HG03469 (cell line): ENCODE data around the gene ATP2C1.

Source experiments
- ATAC-seq: cut with Tn5 transposase; IDR thresholded peaks from one replicate; pipeline ENCODE4 v1.9.1; 2021; ENCODE audit warnings: mild to moderate bottlenecking, moderate library complexity, moderate number of reproducible peaks; ENCODE audit not compliant: unreplicated experiment

ATP2C1 gene

GRCh38 chr3:130894130-130894985, 474 bp downstream of the ATP2C1 start:
- no peak for ATAC-seq

GRCh38 chr3:130894986-130895280, 1.0 kb downstream of the ATP2C1 start:
- no peak for ATAC-seq

- no peak for ATAC-seq
Observed at GRCh38 chr3:130895690-130896488, 2.0 kb downstream of the ATP2C1 start.

- no peak for ATAC-seq
Observed at GRCh38 chr3:130897316-130897715, 3.4 kb downstream of the ATP2C1 start.

- ATAC-seq, result no peak
Observed at GRCh38 chr3:130900959-130901358, 7.1 kb downstream of the ATP2C1 start.

GRCh38 chr3:130901463-130902204, 7.8 kb downstream of the ATP2C1 start:
- no peak for ATAC-seq

- no peak for ATAC-seq
Observed at GRCh38 chr3:130903412-130903908, 9.6 kb downstream of the ATP2C1 start.

- ATAC-seq, result no peak
Observed at GRCh38 chr3:130904491-130904890, 10.6 kb downstream of the ATP2C1 start.

- ATAC-seq, result no peak
Observed at GRCh38 chr3:130905551-130905950, 11.7 kb downstream of the ATP2C1 start.

- no peak for ATAC-seq
Observed at GRCh38 chr3:130906374-130906995, 12.6 kb downstream of the ATP2C1 start.

GRCh38 chr3:130907500-130907899, 13.6 kb downstream of the ATP2C1 start:
- no peak for ATAC-seq

- ATAC-seq, result no peak
Observed at GRCh38 chr3:130907966-130908365, 14.1 kb downstream of the ATP2C1 start.

GRCh38 chr3:130915567-130916292, 21.8 kb downstream of the ATP2C1 start:
- ATAC-seq, result no peak

GRCh38 chr3:130916507-130917167, 22.8 kb downstream of the ATP2C1 start:
- ATAC-seq, result peak; percentile 60

GRCh38 chr3:130918328-130918727, 24.4 kb downstream of the ATP2C1 start:
- no peak for ATAC-seq

GRCh38 chr3:130925628-130926027, 31.7 kb downstream of the ATP2C1 start:
- no peak for ATAC-seq

GRCh38 chr3:130926504-130926903, 32.6 kb downstream of the ATP2C1 start:
- ATAC-seq, result no peak

GRCh38 chr3:130929804-130930203, 35.9 kb downstream of the ATP2C1 start:
- no peak for ATAC-seq

- no peak for ATAC-seq
Observed at GRCh38 chr3:130932979-130933378, 39.1 kb downstream of the ATP2C1 start.
